HEK293 (cell line): ENCODE data around the gene PTPRF.

Source experiments
- HOXA7 ChIP-seq: sonication (generic); formaldehyde crosslinking; IDR thresholded peaks from 2 replicates; pipeline ENCODE4 v1.8.1; 2022; ENCODE audit warnings: missing genetic modification reagents, borderline replicate concordance
- HOXC10 ChIP-seq: sonication (generic); formaldehyde crosslinking; IDR thresholded peaks from 2 replicates; pipeline ENCODE4 v1.8.1; 2023; ENCODE audit warnings: mild to moderate bottlenecking, missing genetic modification reagents
- MZF1 ChIP-seq: fragments of 450-650 bp; formaldehyde crosslinking; IDR thresholded peaks from 2 replicates; pipeline ENCODE4 v1.5.1; 2017; ENCODE audit warnings: missing biosample characterization, missing genetic modification characterization, borderline replicate concordance
- PRDM6 ChIP-seq: fragments of 450-650 bp; formaldehyde crosslinking; IDR thresholded peaks from 2 replicates; pipeline ENCODE4 v1.5.1; 2017; ENCODE audit warnings: missing biosample characterization, missing genetic modification characterization
- ZBTB1 ChIP-seq: fragments of 450-650 bp; formaldehyde crosslinking; IDR thresholded peaks from 2 replicates; pipeline ENCODE4 v1.5.1; 2016; ENCODE audit warnings: missing biosample characterization, missing genetic modification characterization
- ZBTB48 ChIP-seq: fragments of 450-650 bp; formaldehyde crosslinking; IDR thresholded peaks from 2 replicates; pipeline ENCODE4 v1.5.1; 2016; ENCODE audit warnings: missing biosample characterization, missing genetic modification characterization
- ZNF138 ChIP-seq: fragments of 450-650 bp; formaldehyde crosslinking; IDR thresholded peaks from 2 replicates; pipeline ENCODE4 v1.5.1; 2016; ENCODE audit warnings: missing biosample characterization, missing genetic modification characterization, borderline replicate concordance
- ZNF146 ChIP-seq: fragments of 450-650 bp; formaldehyde crosslinking; IDR thresholded peaks from 2 replicates; pipeline ENCODE4 v1.5.1; 2016; ENCODE audit warnings: missing biosample characterization, missing genetic modification characterization
- ZNF214 ChIP-seq: fragments of 450-650 bp; formaldehyde crosslinking; IDR thresholded peaks from 2 replicates; pipeline ENCODE4 v1.5.1; 2017; ENCODE audit warnings: missing biosample characterization, mild to moderate bottlenecking, missing genetic modification characterization, borderline replicate concordance
- ZNF292 ChIP-seq: fragments of 450-650 bp; formaldehyde crosslinking; IDR thresholded peaks from 2 replicates; pipeline ENCODE4 v1.5.1; 2016; ENCODE audit warnings: low read depth, missing biosample characterization, missing genetic modification characterization, borderline replicate concordance
- ZNF311 ChIP-seq: fragments of 450-650 bp; formaldehyde crosslinking; IDR thresholded peaks from 2 replicates; pipeline ENCODE4 v1.5.1; 2017; ENCODE audit warnings: missing biosample characterization, missing genetic modification characterization, borderline replicate concordance
- ZNF404 ChIP-seq: fragments of 450-650 bp; formaldehyde crosslinking; IDR thresholded peaks from 2 replicates; pipeline ENCODE4 v1.5.1; 2017; ENCODE audit warnings: missing biosample characterization, missing genetic modification characterization
- ZNF518A ChIP-seq: fragments of 450-650 bp; formaldehyde crosslinking; conservative IDR thresholded peaks from 2 replicates; pipeline ENCODE4 v1.5.1; 2016; ENCODE audit warnings: low read depth, missing biosample characterization, missing genetic modification characterization
- ZNF530 ChIP-seq: fragments of 450-650 bp; formaldehyde crosslinking; IDR thresholded peaks from 2 replicates; pipeline ENCODE4 v1.5.1; 2016; ENCODE audit warnings: low read depth, missing biosample characterization, missing genetic modification characterization
- ZNF555 ChIP-seq: fragments of 450-650 bp; formaldehyde crosslinking; conservative IDR thresholded peaks from 2 replicates; pipeline ENCODE4 v1.5.1; 2017; ENCODE audit warnings: missing biosample characterization, mild to moderate bottlenecking, missing genetic modification characterization, inconsistent platforms
- ZNF561 ChIP-seq: fragments of 450-650 bp; IDR thresholded peaks from 2 replicates; pipeline ENCODE4 v1.5.1; 2018; ENCODE audit warnings: missing biosample characterization, missing genetic modification characterization, borderline replicate concordance
- ZNF600 ChIP-seq: fragments of 450-650 bp; formaldehyde crosslinking; IDR thresholded peaks from 2 replicates; pipeline ENCODE4 v1.5.1; 2016; ENCODE audit warnings: missing biosample characterization, missing genetic modification characterization
- ZNF621 ChIP-seq: fragments of 450-650 bp; formaldehyde crosslinking; IDR thresholded peaks from 2 replicates; pipeline ENCODE4 v1.5.1; 2017; ENCODE audit warnings: missing biosample characterization, missing genetic modification characterization
- ZNF658 ChIP-seq: fragments of 450-650 bp; formaldehyde crosslinking; IDR thresholded peaks from 2 replicates; pipeline ENCODE4; 2016; ENCODE audit warnings: missing biosample characterization, missing genetic modification characterization
- ZNF670 ChIP-seq: fragments of 450-650 bp; formaldehyde crosslinking; IDR thresholded peaks from 2 replicates; pipeline ENCODE4 v1.5.1; 2016; ENCODE audit warnings: missing biosample characterization, missing genetic modification characterization, low read depth
- TF ChIP-seq, protein P1 (sequence below): fragments of 450-650 bp; formaldehyde crosslinking; IDR thresholded peaks from 2 replicates; pipeline ENCODE4 v1.5.1; 2016; ENCODE audit warnings: missing biosample characterization, missing genetic modification characterization
- TF ChIP-seq, protein P2 (sequence below): fragments of 450-650 bp; formaldehyde crosslinking; IDR thresholded peaks from 2 replicates; pipeline ENCODE4 v1.5.1; 2016; ENCODE audit warnings: missing biosample characterization, missing genetic modification characterization
- TF ChIP-seq, protein P3 (sequence below): fragments of 450-650 bp; formaldehyde crosslinking; IDR thresholded peaks from 2 replicates; pipeline ENCODE4 v1.5.1; 2016; ENCODE audit warnings: missing biosample characterization, missing genetic modification characterization, borderline replicate concordance
- TF ChIP-seq, protein P4 (sequence below): fragments of 450-650 bp; formaldehyde crosslinking; IDR thresholded peaks from 2 replicates; pipeline ENCODE4 v1.5.1; 2016; ENCODE audit warnings: missing biosample characterization, missing genetic modification characterization, borderline replicate concordance

The PTPRF gene

DNA sequence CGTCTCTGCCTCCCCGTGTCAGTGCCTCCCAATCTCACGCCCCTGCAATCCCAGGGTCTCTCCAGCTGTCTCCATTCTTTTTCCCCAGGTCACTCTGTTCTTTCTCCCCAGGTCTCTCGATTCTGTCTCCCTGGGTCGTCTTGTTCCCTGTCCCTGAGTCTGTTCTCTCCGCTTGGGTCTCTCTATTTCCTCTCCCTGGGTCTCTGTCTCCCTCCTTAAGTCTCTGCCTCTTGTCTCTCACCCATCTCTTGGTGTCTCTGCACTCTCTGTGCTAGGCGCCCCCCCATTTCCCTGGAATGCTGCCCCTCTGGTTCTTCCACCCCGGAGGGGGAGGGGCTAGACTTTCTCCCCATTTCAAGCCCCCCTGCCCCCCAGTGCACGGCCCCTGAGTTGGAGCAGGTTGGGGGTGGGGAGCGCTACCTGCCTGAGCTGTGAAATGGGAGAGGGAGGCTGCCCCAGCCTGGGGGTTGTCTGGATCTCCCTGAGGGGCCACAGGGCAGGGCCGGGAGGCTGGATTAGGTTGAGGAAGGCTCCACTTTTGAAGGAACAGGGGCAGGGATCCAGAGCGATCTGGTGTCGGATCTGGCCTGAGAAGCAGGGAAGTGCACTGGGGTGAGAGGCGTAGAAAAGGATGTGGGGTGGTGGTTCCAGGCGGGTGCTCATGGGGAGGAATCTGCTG, 1.4 kb downstream of the PTPRF start (continued):
- TF ChIP-seq, protein P1, sequence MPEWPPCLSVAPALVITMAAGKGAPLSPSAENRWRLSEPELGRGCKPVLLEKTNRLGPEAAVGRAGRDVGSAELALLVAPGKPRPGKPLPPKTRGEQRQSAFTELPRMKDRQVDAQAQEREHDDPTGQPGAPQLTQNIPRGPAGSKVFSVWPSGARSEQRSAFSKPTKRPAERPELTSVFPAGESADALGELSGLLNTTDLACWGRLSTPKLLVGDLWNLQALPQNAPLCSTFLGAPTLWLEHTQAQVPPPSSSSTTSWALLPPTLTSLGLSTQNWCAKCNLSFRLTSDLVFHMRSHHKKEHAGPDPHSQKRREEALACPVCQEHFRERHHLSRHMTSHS (tag by site-specific recombination) = no peak
- TF ChIP-seq HOXA7 (CRISPR knock-in tag) (no peak), MZF1 (tag by site-specific recombination) (no peak), ZBTB1 (tag by site-specific recombination) (no peak), ZNF404 (no peak), ZNF670 (no peak), ZNF555 (tag by site-specific recombination) (no peak), ZNF311 (tag by site-specific recombination) (no peak), ZNF214 (tag by site-specific recombination) (no peak), ZNF518A (no peak), ZNF146 (tag by site-specific recombination) (no peak), ZBTB48 (tag by site-specific recombination) (0 out of 2 replicates have a peak, but pooled peaks have one; percentile 8), ZNF621 (tag by site-specific recombination) (no peak), ZNF561 (tag by site-specific recombination) (no peak), ZNF138 (no peak), HOXC10 (CRISPR knock-in tag) (no peak), ZNF600 (tag by site-specific recombination) (peak; percentile 86), PRDM6 (tag by site-specific recombination) (no peak), ZNF530 (no peak), ZNF658 (tag by site-specific recombination) (no peak), ZNF292 (tag by site-specific recombination) (no peak)
- TF ChIP-seq, protein P2, sequence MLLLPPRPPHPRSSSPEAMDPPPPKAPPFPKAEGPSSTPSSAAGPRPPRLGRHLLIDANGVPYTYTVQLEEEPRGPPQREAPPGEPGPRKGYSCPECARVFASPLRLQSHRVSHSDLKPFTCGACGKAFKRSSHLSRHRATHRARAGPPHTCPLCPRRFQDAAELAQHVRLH (tag by site-specific recombination) = no peak
- TF ChIP-seq, protein P3, sequence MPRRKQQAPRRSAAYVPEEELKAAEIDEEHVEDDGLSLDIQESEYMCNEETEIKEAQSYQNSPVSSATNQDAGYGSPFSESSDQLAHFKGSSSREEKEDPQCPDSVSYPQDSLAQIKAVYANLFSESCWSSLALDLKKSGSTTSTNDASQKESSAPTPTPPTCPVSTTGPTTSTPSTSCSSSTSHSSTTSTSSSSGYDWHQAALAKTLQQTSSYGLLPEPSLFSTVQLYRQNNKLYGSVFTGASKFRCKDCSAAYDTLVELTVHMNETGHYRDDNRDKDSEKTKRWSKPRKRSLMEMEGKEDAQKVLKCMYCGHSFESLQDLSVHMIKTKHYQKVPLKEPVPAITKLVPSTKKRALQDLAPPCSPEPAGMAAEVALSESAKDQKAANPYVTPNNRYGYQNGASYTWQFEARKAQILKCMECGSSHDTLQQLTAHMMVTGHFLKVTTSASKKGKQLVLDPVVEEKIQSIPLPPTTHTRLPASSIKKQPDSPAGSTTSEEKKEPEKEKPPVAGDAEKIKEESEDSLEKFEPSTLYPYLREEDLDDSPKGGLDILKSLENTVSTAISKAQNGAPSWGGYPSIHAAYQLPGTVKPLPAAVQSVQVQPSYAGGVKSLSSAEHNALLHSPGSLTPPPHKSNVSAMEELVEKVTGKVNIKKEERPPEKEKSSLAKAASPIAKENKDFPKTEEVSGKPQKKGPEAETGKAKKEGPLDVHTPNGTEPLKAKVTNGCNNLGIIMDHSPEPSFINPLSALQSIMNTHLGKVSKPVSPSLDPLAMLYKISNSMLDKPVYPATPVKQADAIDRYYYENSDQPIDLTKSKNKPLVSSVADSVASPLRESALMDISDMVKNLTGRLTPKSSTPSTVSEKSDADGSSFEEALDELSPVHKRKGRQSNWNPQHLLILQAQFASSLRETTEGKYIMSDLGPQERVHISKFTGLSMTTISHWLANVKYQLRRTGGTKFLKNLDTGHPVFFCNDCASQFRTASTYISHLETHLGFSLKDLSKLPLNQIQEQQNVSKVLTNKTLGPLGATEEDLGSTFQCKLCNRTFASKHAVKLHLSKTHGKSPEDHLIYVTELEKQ (tag by site-specific recombination) = no peak
- TF ChIP-seq, protein P4, sequence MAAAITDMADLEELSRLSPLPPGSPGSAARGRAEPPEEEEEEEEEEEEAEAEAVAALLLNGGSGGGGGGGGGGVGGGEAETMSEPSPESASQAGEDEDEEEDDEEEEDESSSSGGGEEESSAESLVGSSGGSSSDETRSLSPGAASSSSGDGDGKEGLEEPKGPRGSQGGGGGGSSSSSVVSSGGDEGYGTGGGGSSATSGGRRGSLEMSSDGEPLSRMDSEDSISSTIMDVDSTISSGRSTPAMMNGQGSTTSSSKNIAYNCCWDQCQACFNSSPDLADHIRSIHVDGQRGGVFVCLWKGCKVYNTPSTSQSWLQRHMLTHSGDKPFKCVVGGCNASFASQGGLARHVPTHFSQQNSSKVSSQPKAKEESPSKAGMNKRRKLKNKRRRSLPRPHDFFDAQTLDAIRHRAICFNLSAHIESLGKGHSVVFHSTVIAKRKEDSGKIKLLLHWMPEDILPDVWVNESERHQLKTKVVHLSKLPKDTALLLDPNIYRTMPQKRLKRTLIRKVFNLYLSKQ (tag by site-specific recombination) = no peak
